ENCODE measurements around the gene KIF26B.

GRCh38 chr1:245538671-245539070 is 383.9 kb downstream of the KIF26B start:
- TF ChIP-seq, protein P1, sequence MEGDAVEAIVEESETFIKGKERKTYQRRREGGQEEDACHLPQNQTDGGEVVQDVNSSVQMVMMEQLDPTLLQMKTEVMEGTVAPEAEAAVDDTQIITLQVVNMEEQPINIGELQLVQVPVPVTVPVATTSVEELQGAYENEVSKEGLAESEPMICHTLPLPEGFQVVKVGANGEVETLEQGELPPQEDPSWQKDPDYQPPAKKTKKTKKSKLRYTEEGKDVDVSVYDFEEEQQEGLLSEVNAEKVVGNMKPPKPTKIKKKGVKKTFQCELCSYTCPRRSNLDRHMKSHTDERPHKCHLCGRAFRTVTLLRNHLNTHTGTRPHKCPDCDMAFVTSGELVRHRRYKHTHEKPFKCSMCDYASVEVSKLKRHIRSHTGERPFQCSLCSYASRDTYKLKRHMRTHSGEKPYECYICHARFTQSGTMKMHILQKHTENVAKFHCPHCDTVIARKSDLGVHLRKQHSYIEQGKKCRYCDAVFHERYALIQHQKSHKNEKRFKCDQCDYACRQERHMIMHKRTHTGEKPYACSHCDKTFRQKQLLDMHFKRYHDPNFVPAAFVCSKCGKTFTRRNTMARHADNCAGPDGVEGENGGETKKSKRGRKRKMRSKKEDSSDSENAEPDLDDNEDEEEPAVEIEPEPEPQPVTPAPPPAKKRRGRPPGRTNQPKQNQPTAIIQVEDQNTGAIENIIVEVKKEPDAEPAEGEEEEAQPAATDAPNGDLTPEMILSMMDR (IDR thresholded peaks at IDR 0.05): no peak
- TF ChIP-seq EP300 (IDR thresholded peaks at IDR 0.05; ENCODE audit: low read depth) (no peak), POLR2AphosphoS5 (IDR thresholded peaks at IDR 0.05) (no peak)

Data from transverse colon (tissue), 4 donors.